GM10847 (cell line): ENCODE measurements around the gene GLIS1.

Experiments used
- POLR2A ChIP-seq: IDR thresholded peaks from 2 replicates; pipeline ENCODE4 v1.6.1; 2011; ENCODE audit not compliant: insufficient read length; ENCODE audit errors: extremely low read depth

GLIS1 gene

DNA sequence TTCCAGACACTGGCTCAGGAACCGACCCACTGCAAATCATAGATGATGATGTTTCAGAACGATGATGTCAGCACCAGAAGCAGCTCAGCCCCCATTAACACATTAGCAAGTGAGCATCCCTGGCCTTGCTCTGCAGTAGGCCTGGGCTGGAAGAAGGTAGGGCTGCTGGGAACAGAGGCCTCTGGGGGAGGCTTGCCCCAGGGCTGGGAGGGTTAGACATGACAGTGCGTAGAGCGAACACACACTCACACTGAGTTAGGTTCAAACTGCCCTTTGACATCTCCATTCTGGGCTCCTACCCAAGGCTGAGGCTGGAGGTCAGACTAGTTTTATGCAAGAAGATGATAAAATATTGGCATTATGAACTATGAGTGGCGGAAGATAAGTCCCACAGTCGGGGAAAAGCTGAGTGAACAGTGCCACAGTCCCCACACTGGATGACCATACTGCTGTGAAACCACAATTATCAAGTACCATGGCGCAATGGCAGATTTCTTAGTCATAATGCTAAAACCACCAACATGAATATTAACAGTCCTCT lies 188.7 kb downstream of the GLIS1 start:
- no peak for TF ChIP-seq POLR2A

GRCh38 chr1:53549781-53550180 lies 189.2 kb downstream of the GLIS1 start:
- no peak for TF ChIP-seq POLR2A

DNA sequence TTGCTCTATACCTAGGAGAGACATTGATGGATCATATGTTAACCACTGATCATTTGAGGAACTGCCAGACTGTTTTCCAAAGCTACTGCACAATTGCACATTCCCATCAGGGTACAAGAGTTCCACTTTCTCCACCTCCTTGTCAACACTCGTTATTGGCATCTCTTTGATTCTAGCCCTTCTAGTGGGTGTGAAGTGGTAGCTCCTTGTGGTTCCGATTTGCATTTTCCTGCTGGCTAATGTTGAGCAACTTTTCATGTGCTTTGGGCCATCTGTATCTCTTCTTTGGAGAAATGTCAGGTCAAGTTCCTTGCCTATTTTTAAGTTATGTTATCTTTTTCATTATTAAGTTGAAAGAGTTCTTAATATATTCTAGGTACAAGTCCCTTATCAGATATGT lies 189.7 kb downstream of the GLIS1 start:
- no peak for TF ChIP-seq POLR2A

- no peak for TF ChIP-seq POLR2A
Measured at GRCh38 chr1:53548031-53548491, 190.9 kb downstream of the GLIS1 start.

DNA sequence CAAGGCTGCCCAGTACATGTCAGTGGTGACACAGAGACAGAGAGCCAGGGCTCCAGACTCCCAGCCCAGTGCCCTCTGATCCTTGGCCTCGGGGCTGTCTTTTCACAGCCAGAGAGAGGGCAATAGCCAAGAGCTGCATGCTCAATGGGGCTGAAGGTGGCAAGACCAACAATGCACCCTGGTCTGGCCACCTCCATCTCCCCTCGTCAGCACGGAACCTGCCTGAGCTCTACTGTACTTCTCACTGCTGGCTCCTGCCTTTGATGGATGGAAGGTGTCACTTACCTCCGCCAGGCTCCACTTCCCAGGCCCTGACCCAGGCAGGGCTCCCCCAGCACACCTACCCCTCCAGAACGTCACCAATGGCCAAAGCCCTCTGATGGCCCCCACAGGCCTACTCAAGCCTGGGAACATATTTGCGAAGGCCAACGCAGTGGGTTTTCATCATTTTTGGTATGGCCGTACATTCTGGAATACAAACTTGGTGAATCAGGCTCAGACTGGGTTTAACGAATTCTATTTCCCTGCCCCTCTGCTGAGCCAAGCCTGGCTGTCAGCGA lies 191.7 kb downstream of the GLIS1 start:
- TF ChIP-seq POLR2A = no peak

DNA sequence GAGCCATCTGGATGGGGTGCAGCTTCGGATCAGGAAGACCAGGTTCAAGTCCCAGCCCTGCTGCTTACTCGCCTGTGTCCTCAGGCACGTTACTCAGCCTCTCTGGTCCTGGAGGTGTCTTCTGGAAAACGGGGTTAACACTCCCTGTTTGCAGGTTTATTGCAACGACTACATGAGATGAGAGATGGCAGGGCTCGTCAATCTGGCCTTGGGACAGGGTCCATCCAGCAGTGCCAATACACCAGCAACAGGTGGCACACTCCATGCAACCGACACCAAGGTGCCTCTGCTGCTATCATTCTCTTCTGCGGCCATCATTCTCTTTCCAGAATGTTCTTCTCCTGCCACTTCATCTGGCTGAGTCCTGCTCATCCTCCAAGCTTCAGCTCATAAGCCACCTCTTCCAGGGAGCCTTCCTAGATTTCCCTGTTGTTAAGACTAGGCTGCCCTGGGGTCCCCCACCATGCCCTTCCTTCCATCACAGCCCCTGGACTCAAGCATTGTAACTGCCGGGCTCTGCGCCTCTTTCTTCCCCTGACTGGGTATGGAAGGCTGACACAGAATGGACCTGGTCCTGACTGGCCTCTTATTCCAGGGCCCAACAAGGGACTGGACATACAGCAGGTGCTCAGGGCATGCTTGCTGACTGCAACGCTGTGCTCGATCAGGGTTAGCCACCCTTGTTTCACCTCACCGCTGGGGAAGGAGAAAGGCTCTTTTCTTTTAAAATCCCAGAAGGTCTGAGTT lies 192.4 kb downstream of the GLIS1 start:
- TF ChIP-seq POLR2A = no peak

DNA sequence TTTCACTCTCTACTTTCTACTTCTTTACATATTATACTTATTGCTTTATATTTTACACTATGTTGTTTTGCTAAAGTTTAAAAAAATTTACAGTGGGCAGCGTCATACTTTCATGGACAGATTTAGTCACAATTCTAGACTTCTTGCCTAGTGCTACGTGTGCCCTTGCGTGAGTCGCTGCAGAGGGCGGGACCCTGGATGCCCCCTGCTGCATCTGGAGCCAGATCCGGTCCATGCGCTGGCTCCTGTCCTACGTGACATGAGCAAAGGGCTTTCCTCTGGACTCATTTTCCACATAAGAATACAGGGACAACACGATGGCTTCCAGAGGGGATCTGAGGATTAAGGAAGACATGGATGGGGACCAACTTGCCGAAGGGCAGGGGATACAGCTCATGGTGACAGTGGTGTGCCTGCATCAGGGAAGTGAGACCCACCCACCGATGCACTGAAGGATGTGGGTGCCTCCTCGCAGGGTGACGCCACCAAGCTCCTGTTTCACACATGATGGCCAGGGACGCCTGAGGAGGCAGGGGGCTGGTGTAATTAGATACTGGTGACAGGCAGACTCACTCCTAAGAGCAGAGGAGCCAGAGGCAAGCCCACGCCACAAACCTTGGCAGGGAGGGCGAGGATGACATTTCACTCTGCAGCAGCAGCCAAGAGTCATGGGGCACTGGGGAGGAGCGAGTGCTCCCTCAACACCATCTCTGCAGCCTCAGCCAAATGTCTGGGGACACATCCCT lies 193.1 kb downstream of the GLIS1 start:
- no peak for TF ChIP-seq POLR2A

DNA sequence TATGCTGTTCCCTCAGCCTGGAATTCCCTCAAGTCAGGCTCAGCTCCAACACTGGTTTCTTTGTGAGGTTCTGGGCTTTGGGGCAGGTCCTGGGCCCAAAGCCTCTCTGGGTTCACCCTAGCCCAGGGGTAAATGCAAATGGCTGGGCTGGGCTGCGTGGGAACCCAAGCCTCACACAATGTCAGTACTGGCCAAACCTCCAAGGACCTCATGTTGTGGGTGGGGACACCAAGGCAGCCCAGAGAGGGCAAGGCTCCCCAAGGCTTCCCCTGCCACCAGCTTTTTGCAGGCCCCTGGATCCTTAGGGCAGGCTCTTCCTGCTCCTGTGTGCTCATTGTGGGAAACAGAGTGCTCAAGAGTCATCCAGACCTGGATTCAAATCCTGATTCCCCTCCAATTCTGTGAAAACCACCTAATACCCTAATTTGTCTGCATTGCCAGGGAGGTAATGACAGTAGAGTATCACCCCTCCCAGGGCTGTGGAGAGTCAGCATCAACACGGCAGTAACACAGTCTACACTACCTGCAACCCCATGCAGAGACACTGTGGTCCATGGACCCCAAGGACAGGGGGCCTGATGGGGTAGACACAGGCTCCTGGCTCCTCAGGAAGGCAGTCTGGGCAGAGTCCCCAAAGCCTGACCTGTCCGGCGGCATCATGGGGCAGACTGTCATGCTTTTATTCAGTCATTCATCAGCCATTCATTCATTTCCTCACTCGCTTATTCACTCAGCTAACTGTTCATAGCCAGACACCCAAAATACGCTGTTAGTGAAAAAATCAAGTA lies 194.0 kb downstream of the GLIS1 start:
- TF ChIP-seq POLR2A = no peak

DNA sequence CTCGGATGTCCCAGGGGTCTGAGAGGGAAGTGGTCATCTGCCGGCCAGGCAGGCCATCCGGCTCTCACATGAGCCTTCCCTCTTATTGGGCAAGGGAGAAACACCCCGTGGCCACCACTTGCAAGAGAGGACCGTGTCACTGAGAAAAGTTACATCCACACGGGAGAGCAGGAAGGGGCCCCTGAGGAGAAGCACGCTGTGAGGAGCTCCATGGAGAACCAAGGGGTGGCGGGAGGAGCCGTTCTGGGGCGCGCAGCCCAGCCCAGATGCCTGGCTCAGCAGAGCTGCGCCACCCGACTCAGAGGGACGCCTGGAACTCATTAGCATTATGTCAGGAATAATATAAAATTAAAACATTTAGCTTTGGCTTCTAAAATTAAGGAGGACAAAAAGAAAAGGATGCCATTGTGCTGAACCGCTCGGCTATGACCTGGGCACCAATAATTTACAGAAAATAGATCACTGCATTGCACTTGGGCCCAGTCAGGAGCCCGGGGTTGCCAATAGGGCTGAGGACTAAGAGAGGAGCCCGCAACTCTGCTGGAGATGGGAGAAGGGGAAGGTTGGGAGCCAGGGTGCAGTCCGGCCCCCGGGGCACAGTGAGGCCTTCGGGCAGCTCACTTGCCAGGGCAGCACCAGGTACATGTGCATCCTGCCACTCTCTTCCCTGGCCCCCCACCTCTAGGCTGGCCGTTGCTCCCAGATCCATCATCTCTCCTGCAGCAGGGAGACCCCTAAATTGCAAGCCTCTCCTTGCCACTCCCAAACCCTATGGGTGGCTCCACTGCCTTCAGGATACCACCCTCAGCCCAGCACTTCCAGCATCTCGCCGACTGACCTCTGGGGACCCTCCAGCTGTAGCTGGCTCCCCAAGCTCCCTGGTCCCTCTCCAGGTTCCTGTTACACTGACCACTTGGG lies 194.9 kb downstream of the GLIS1 start:
- TF ChIP-seq POLR2A = no peak

- TF ChIP-seq POLR2A = no peak
Measured at GRCh38 chr1:53543130-53543777, 195.7 kb downstream of the GLIS1 start.

DNA sequence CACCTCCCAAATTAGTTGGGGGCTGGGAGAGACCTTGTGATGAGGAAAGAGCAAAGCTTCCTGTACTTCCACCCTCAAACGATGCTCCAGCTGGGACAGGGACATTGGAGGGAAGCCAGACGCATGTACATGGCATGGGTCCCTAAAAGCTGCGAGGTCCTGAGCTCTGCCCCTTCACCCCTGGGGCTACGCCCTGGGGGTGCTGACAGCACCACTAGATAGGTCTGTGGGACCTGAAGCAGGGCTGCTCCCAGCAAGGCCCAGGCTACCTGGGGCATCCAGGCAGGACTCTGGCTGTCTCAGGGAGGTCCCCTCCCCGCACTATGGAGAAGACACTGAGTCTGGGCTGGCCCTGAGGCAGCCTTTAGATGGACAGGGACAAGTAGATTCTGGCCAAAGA lies 196.4 kb downstream of the GLIS1 start:
- TF ChIP-seq POLR2A = no peak

DNA sequence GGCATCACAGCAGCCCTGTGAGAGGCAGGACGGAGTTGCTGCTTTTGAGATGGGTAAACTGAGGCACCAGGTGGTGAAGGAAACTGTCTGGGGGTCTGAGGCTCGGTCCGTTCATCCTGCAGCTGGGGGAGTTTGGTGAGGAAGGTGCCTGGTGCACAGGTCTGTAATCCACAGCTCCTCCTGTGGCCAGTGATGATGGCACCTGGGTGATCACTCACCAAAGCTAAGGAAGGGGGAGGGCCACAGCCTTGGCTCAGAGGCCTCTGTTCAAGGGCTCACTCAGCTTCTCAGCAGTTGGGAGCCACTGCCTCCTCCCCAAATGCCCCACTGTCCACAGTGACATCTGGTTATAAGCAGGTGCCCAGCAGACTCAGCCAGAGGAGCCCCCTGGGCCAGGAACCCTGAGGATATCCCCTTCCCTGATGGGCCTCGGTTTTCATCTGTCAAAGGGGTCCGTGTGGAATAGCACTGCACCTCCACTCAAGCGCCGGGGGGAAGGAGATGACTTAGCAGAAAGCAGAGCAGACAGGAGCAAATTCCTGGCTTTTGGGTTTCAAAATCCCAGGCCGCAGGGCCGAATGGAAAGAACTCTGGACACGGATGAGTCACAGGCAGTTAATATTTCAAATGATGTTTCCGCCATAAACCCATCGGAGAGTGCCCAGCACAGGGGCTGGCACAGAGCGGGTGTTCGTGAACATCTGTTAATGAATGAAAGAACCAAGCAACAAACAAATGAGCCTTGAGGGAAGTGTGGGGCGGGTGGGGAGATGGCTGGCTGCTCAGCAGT lies 197.0 kb downstream of the GLIS1 start:
- no peak for TF ChIP-seq POLR2A

DNA sequence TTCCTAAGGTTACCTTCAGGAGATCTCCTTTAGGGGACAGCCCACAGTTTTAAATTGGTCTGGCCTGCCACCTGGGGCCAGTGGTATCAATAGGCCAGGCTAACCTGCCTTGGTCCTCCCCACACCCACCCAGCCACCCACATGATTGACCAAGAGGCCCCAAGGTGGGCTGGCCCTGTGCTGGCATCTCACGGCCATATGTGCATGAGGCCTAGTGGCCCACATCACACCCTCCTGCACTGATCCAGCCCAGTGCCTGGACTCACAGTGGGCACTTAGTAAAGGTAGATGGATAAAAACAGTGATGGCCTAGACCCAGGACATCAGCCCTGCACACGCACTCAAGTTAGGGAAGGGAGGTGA lies 197.7 kb downstream of the GLIS1 start:
- no peak for TF ChIP-seq POLR2A
